Peyer's patch (tissue), 4 donors: ENCODE data around the gene AHDC1. TPM values are rescaled to one million over a fixed set of nuclear protein-coding genes. Genes with fewer than 3 reads are reported as not detected.
A peak's percentile ranks its signal among the peaks of the same experiment; 100 is the strongest.

Experiments
- DNase-seq, 3 donors: peaks; one replicate each; pipeline ENCODE4 v3.0.0-alpha.2; 2017 to 2019
- H3K27ac ChIP-seq, 4 donors: fragments of 200-600 bp; sonication (generic); one replicate each; pipeline ENCODE4 v1.5.1; 2016 to 2019
- H3K27me3 ChIP-seq, 2 donors: fragments of 200-600 bp; sonication (generic); one replicate each; pipeline ENCODE4 v1.5.1; 2019
- H3K36me3 ChIP-seq, 3 donors: fragments of 200-600 bp; sonication (generic); one replicate each; pipeline ENCODE4 v1.5.1; 2016 to 2019
- H3K4me1 ChIP-seq, 4 donors: fragments of 200-600 bp; sonication (generic); one replicate each; pipeline ENCODE4 v1.5.1; 2016 to 2019
- H3K4me3 ChIP-seq, 4 donors: fragments of 200-600 bp; sonication (generic); 1 replicate in 3 of 4; 2 replicates in 1 of 4; pipeline ENCODE4 v1.5.1; 2016 to 2019; ENCODE audit warnings: mild to moderate bottlenecking in 1 of 4
- H3K9me3 ChIP-seq, 4 donors: fragments of 200-600 bp; sonication (generic); one replicate each; pipeline ENCODE4 v1.5.1; 2016 to 2019; ENCODE audit warnings: mild to moderate bottlenecking in 1 of 4
- CTCF ChIP-seq, 6 experiments: fragments of 450-650 bp in 4 of 6; fragments of 200-600 bp in 2 of 6; sonication (generic) in 1 of 6; IDR thresholded peaks; one replicate each; pipeline ENCODE4 v1.5.1; 2017 to 2019; ENCODE audit warnings: antibody characterized with exemption in 6 of 6, mild to moderate bottlenecking in 3 of 6, moderate library complexity in 1 of 6
- POLR2A ChIP-seq, 2 donors: fragments of 450-650 bp; IDR thresholded peaks; one replicate each; pipeline ENCODE4 v1.5.1; 2017; ENCODE audit warnings: antibody characterized with exemption in 2 of 2, mild to moderate bottlenecking in 2 of 2, moderate library complexity in 2 of 2
- total RNA-seq, 4 donors: library from RNA; depleted of rRNA; stranded (reverse); fragments of >200 nt; gene quantifications; one replicate each; pipeline ENCODE4 v1.1.0, GENCODE V29; 2016

AHDC1 gene
- total RNA-seq, 4 donors from 2014 or later, result 7.0 to 21.5 (median 12.0) TPM

- no peaks in the 10 kb centered on the region for H3K27me3 ChIP-seq
- no peaks in the 10 kb centered on the region for H3K36me3 ChIP-seq
- no peak for TF ChIP-seq POLR2A (IDR thresholded peaks at IDR 0.05)
- no peak for TF ChIP-seq CTCF (IDR thresholded peaks at IDR 0.05)
- peaks cover 0 to 80% (median 16%) of the 10 kb centered on the region in 4 donors for H3K4me1 ChIP-seq
- H3K27ac ChIP-seq, result peak overlapping the region; percentile 32 to 63 (median 50)
- no peak for DNase-seq
- no peak overlapping the region for H3K4me3 ChIP-seq
- H3K9me3 ChIP-seq, result no peaks in the 10 kb centered on the region
These were observed 32.4 kb downstream of the AHDC1 start for GRCh38 chr1:27571439-27572018.

GRCh38 chr1:27570784-27571183 is 33.2 kb downstream of the AHDC1 start:
- no peak for DNase-seq
- no peak overlapping the region for H3K4me3 ChIP-seq
- no peaks in the 10 kb centered on the region for H3K36me3 ChIP-seq
- H3K27ac ChIP-seq, result peak overlapping the region in 3 of 4 donors; percentile 41 to 70 (median 63)
- peaks cover 0 to 79% (median 10%) of the 10 kb centered on the region in 4 donors for H3K4me1 ChIP-seq
- TF ChIP-seq POLR2A (IDR thresholded peaks at IDR 0.05) (no peak), CTCF (IDR thresholded peaks at IDR 0.05) (no peak)
- H3K9me3 ChIP-seq, result no peaks in the 10 kb centered on the region
- no peaks in the 10 kb centered on the region for H3K27me3 ChIP-seq

- no peak for DNase-seq
- TF ChIP-seq POLR2A (IDR thresholded peaks at IDR 0.05) (no peak), CTCF (IDR thresholded peaks at IDR 0.05) (no peak)
- Histone ChIP-seq H3K27me3 (no peaks in the 10 kb centered on the region), H3K36me3 (no peaks in the 10 kb centered on the region), H3K4me1 (peaks cover 0 to 79% (median 8%) of the 10 kb centered on the region in 4 donors), H3K9me3 (no peaks in the 10 kb centered on the region), H3K4me3 (no peak overlapping the region), H3K27ac (peak overlapping the region in 3 of 4 donors; percentile 63 to 70 (median 70))
These were observed 33.6 kb downstream of the AHDC1 start for GRCh38 chr1:27570356-27570755.

- Histone ChIP-seq H3K9me3 (no peaks in the 10 kb centered on the region), H3K27ac (peak overlapping the region; percentile 63 to 70 (median 69)), H3K36me3 (no peaks in the 10 kb centered on the region), H3K27me3 (no peaks in the 10 kb centered on the region), H3K4me3 (no peak overlapping the region), H3K4me1 (peaks cover 0 to 79% (median 8%) of the 10 kb centered on the region in 4 donors)
- TF ChIP-seq CTCF (IDR thresholded peaks at IDR 0.05) (no peak), POLR2A (IDR thresholded peaks at IDR 0.05) (no peak)
- no peak for DNase-seq
These were observed 34.2 kb downstream of the AHDC1 start for GRCh38 chr1:27569506-27570291.

GRCh38 chr1:27569088-27569460 is 34.9 kb downstream of the AHDC1 start:
- H3K9me3 ChIP-seq, result no peaks in the 10 kb centered on the region
- no peaks in the 10 kb centered on the region for H3K36me3 ChIP-seq
- no peak for DNase-seq
- TF ChIP-seq CTCF (IDR thresholded peaks at IDR 0.05) (no peak), POLR2A (IDR thresholded peaks at IDR 0.05) (no peak)
- H3K27me3 ChIP-seq, result no peaks in the 10 kb centered on the region
- peak overlapping the region; percentile 63 to 70 (median 69) for H3K27ac ChIP-seq
- H3K4me1 ChIP-seq, result peaks cover 3 to 79% (median 12%) of the 10 kb centered on the region in 4 donors
- H3K4me3 ChIP-seq, result peak overlapping the region; percentile 33 to 44 (median 38)
